HEK293T (cell line): ENCODE results near the gene MAPK8IP2.

Experiments
- ARNT ChIP-seq: fragments of 450-650 bp; IDR thresholded peaks from 2 replicates; pipeline ENCODE4 v1.6.1; 2017; ENCODE audit warnings: mild to moderate bottlenecking
- BHLHE40 ChIP-seq: fragments of 450-650 bp; IDR thresholded peaks from 2 replicates; pipeline ENCODE4 v1.6.1; 2016; ENCODE audit warnings: mild to moderate bottlenecking, moderate library complexity, borderline replicate concordance
- CTBP1 ChIP-seq: fragments of 450-650 bp; IDR thresholded peaks from 2 replicates; pipeline ENCODE4 v1.6.1; 2016; ENCODE audit warnings: borderline replicate concordance
- ELF4 ChIP-seq: fragments of 450-650 bp; IDR thresholded peaks from 2 replicates; pipeline ENCODE4 v1.6.1; 2017; ENCODE audit warnings: antibody characterized with exemption
- FOXA1 ChIP-seq: fragments of 450-650 bp; IDR thresholded peaks from 2 replicates; pipeline ENCODE4 v1.6.1; 2016; ENCODE audit warnings: mild to moderate bottlenecking
- FOXM1 ChIP-seq: fragments of 450-650 bp; IDR thresholded peaks from 2 replicates; pipeline ENCODE4 v1.6.1; 2017; ENCODE audit warnings: mild to moderate bottlenecking, borderline replicate concordance
- SP1 ChIP-seq: fragments of 450-650 bp; IDR thresholded peaks from 2 replicates; pipeline ENCODE4 v1.6.1; 2017
- SUZ12 ChIP-seq: fragments of 450-650 bp; IDR thresholded peaks from 2 replicates; pipeline ENCODE4 v1.6.1; 2016; ENCODE audit warnings: mild to moderate bottlenecking

DNA sequence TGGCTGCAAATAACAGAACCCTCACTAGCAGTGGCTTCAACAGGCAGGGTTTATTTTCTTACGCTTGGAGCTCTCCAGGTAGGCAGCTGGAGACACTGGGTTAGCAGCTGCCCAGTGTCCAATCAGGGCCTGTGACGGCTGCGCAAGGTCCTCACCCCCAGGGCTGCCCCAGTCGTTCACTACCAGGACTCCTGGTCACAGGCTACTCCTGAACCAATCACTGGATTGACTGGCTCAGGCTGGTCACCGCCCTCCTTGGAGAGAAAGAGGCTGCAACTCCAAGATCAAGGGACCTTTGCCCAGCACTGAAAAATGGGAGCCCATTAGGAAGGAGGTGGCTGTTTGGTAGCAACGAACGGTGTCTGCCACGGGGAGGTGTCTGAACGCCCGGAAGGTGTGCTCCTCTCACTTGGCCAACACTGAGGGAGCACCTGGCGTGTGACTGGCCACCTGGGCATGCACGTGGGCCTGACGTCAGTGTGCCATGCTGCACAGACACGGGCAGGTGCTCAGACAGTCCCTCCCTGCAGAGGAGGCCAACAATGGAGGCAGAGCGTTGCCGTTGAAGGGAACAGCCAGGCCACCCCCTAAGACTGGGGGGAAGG lies 22.2 kb downstream of the MAPK8IP2 start:
- TF ChIP-seq CTBP1 = no peak
- TF ChIP-seq FOXA1 = no peak
- TF ChIP-seq FOXM1 = no peak
- no peak for TF ChIP-seq BHLHE40
- TF ChIP-seq SP1 = no peak
- TF ChIP-seq ARNT = no peak
- no peak for TF ChIP-seq SUZ12
- TF ChIP-seq ELF4 = no peak
